Left lobe of liver (tissue), 2 donors: Measurements from ENCODE around the gene CYP2S1. TPM values are rescaled to one million over a fixed set of nuclear protein-coding genes. Genes with fewer than 3 reads are reported as not detected.
"Not testable (repeated sequence)": the region's sequence is repeated elsewhere in the genome, so short reads cannot be mapped to it uniquely, and the experiment has no call there.

Experiments
- ATAC-seq: fragments of 200-7000 bp; cut with Tn5 transposase; one replicate; pipeline ENCODE4 v1.9.1; 2020; ENCODE audit warnings: mild to moderate bottlenecking, moderate library complexity
- DNase-seq: peaks from one replicate; pipeline ENCODE4 v3.0.0-alpha.2; 2020; ENCODE audit warnings: low spot score
- total RNA-seq: library from RNA; stranded (reverse); gene quantifications from one replicate; pipeline ENCODE4 v1.2.1, GENCODE V29; 2021
- donor health status: DM: no; HTN: no; CAD: no; lungs with moderate emphysema.
- donor health status: DM: no; HTN: yes; CAD: no.

CYP2S1 gene
- total RNA-seq, 1 donor from 2014 or later, result 2.1 TPM

- ATAC-seq (peak; percentile 3), DNase-seq (no peak)
Observed at GRCh38 chr19:41225238-41226052, 32.4 kb downstream of the CYP2S1 start.

GRCh38 chr19:41226053-41226873 is 33.2 kb downstream of the CYP2S1 start:
- DNase-seq, result peak; percentile 66
- ATAC-seq, result peak; percentile 85

GRCh38 chr19:41226874-41227390 is 33.9 kb downstream of the CYP2S1 start:
- no peak for ATAC-seq
- no peak for DNase-seq

- no peak for ATAC-seq
- no peak for DNase-seq
Observed at GRCh38 chr19:41228486-41228885, 35.5 kb downstream of the CYP2S1 start.

- not testable (repeated sequence) for ATAC-seq, DNase-seq
Observed at GRCh38 chr19:41229338-41229737, 36.3 kb downstream of the CYP2S1 start.

GRCh38 chr19:41230067-41230857 is 37.2 kb downstream of the CYP2S1 start:
- DNase-seq (no peak), ATAC-seq (no peak)

- DNase-seq (no peak), ATAC-seq (no peak)
Observed at GRCh38 chr19:41232686-41233085, 39.7 kb downstream of the CYP2S1 start.

- DNase-seq (no peak), ATAC-seq (peak; percentile 58)
Observed at GRCh38 chr19:41233748-41234240, 40.8 kb downstream of the CYP2S1 start.

- DNase-seq (no peak), ATAC-seq (no peak)
Observed at GRCh38 chr19:41234512-41235168, 41.6 kb downstream of the CYP2S1 start.

GRCh38 chr19:41235480-41235879 is 42.5 kb downstream of the CYP2S1 start:
- no peak for ATAC-seq
- DNase-seq, result no peak

GRCh38 chr19:41238244-41238643 is 45.2 kb downstream of the CYP2S1 start:
- no peak for DNase-seq

GRCh38 chr19:41239363-41239762 is 46.3 kb downstream of the CYP2S1 start:
- ATAC-seq (no peak), DNase-seq (no peak)

More at GRCh38 chr19:41238244-41238643, 45.2 kb downstream of the CYP2S1 start:
- peak; percentile 24 for ATAC-seq

- DNase-seq (no peak), ATAC-seq (no peak)
Observed at GRCh38 chr19:41239961-41240574, 47.0 kb downstream of the CYP2S1 start.

- ATAC-seq (no peak), DNase-seq (no peak)
Observed at GRCh38 chr19:41241859-41242258, 48.8 kb downstream of the CYP2S1 start.

GRCh38 chr19:41244117-41244516 is 51.1 kb downstream of the CYP2S1 start:
- ATAC-seq, result no peak
- DNase-seq, result no peak

- no peak for ATAC-seq
Observed at GRCh38 chr19:41245843-41246242, 52.8 kb downstream of the CYP2S1 start.

GRCh38 chr19:41248895-41249294 is 55.9 kb downstream of the CYP2S1 start:
- ATAC-seq, result no peak
- no peak for DNase-seq

More at GRCh38 chr19:41245843-41246242, 52.8 kb downstream of the CYP2S1 start:
- DNase-seq, result no peak

GRCh38 chr19:41249707-41250423 is 56.8 kb downstream of the CYP2S1 start:
- DNase-seq, result no peak
- no peak for ATAC-seq

GRCh38 chr19:41253660-41254059 is 60.6 kb downstream of the CYP2S1 start:
- ATAC-seq (no peak), DNase-seq (no peak)
